PC-3 (cell line): ENCODE results near the gene EME2. TPM values are rescaled to one million over a fixed set of nuclear protein-coding genes. Genes with fewer than 3 reads are reported as not detected.

Source experiments
- ATAC-seq: fragments of 200-7000 bp; cut with Tn5 transposase; 2 replicates; pipeline ENCODE4 v1.9.1; 2020; ENCODE audit warnings: mild to moderate bottlenecking, moderate library complexity
- BruUV-seq: library from RNA; stranded (reverse); fragments of 400-500 nt; replicated peaks from 2 replicates; lab custom pipeline; 2021; lab: Mats Ljungman, UMichigan
- CTCF ChIA-PET: fragments of 300-600 bp; sonication (Branson Sonifier 250); formaldehyde crosslinking; loops from one replicate; lab custom pipeline; 2022; ENCODE audit warnings: antibody characterized with exemption; lab: Charles Lee
- POLR2A ChIA-PET: fragments of 300-600 bp; sonication (Branson Sonifier 250); formaldehyde crosslinking; loops from one replicate; lab custom pipeline; 2022; ENCODE audit warnings: antibody characterized with exemption; ENCODE audit not compliant: unreplicated experiment; lab: Charles Lee
- DNase-seq: peaks from one replicate; pipeline ENCODE4 v3.0.0-alpha.2; 2015
- H2AFZ ChIP-seq: fragments of 300-600 bp; sonication (generic); 2 replicates; pipeline ENCODE4 v1.6.0; 2016; ENCODE audit warnings: antibody characterized with exemption, low read length
- H3F3A ChIP-seq: fragments of 300-600 bp; sonication (generic); one replicate; pipeline ENCODE4 v1.6.0; 2017; ENCODE audit warnings: antibody characterized with exemption, low read length, control low read depth, mild to moderate bottlenecking; ENCODE audit not compliant: unreplicated experiment
- H3K27ac ChIP-seq: fragments of 300-600 bp; sonication (generic); 2 replicates; pipeline ENCODE4 v1.5.1; 2016; ENCODE audit warnings: mild to moderate bottlenecking, low read length
- H3K27me3 ChIP-seq: fragments of 300-600 bp; sonication (generic); 2 replicates; pipeline ENCODE4 v1.6.1; 2016; ENCODE audit warnings: low read length, mixed read lengths
- H3K36me3 ChIP-seq: fragments of 300-600 bp; sonication (generic); 2 replicates; pipeline ENCODE4 v1.6.1; 2016; ENCODE audit warnings: low read depth, mixed run types, low read length, mixed read lengths
- H3K4me1 ChIP-seq: fragments of 300-600 bp; sonication (generic); 2 replicates; pipeline ENCODE4 v1.5.1; 2016; ENCODE audit warnings: low read length; ENCODE audit not compliant: insufficient read depth
- H3K4me2 ChIP-seq: fragments of 300-600 bp; sonication (generic); 2 replicates; pipeline ENCODE4 v1.6.0; 2016; ENCODE audit warnings: low read length
- H3K4me3 ChIP-seq: fragments of 300-600 bp; sonication (generic); 2 replicates; pipeline ENCODE4 v1.5.1; 2016; ENCODE audit warnings: mild to moderate bottlenecking, low read length, mixed read lengths
- H3K79me2 ChIP-seq: fragments of 300-600 bp; sonication (generic); 2 replicates; pipeline ENCODE4 v1.6.1; 2017; ENCODE audit warnings: low read length, mixed read lengths
- H3K9ac ChIP-seq: fragments of 300-600 bp; sonication (generic); 2 replicates; pipeline ENCODE4 v1.6.0; 2016; ENCODE audit warnings: mild to moderate bottlenecking, low read length
- H3K9me2 ChIP-seq: fragments of 300-600 bp; sonication (generic); replicated peaks from 2 replicates; pipeline ENCODE4 v1.6.1; 2016; ENCODE audit warnings: mixed run types, low read length, mixed read lengths
- H3K9me3 ChIP-seq: fragments of 300-600 bp; sonication (generic); 2 replicates; pipeline ENCODE4 v1.6.1; 2016; ENCODE audit warnings: low read length, mixed read lengths
- H4K20me1 ChIP-seq: fragments of 300-600 bp; sonication (generic); 2 replicates; pipeline ENCODE4 v1.6.1; 2016; ENCODE audit warnings: low read length, mixed read lengths
- CTCF ChIP-seq: fragments of 300-600 bp; sonication (generic); conservative IDR thresholded peaks from 2 replicates; pipeline ENCODE4 v1.5.1; 2017; ENCODE audit warnings: antibody characterized with exemption, low read depth, mild to moderate bottlenecking, low read length
- EZH2 ChIP-seq: fragments of 300-600 bp; sonication (generic); IDR thresholded peaks from one replicate; pipeline ENCODE4 v1.6.1; 2017; ENCODE audit warnings: antibody characterized with exemption, mild to moderate bottlenecking, low read length; ENCODE audit not compliant: unreplicated experiment
- EZH2phosphoT487 ChIP-seq: fragments of 300-600 bp; sonication (generic); IDR thresholded peaks from 2 replicates; pipeline ENCODE4 v1.6.1; 2018; ENCODE audit warnings: mild to moderate bottlenecking, antibody characterized with exemption, low read length, borderline replicate concordance
- intact Hi-C: fragments of 100-400 bp; cut with micrococcal nuclease; formaldehyde crosslinking; loops from 2 replicates; pipeline ENCODE4 v1.9.0; 2023
- total RNA-seq: library from RNA; depleted of rRNA; stranded (reverse); fragments of >200 nt; gene quantifications from 2 replicates; pipeline ENCODE4 v1.2.3, GENCODE V29; 2014

EME2 gene
- total RNA-seq, 1 experiment from 2014 or later: 12.5 TPM

- intact Hi-C loops: loop anchor here (5.0 kb wide), 1 partner anchor 95 kb away; the partner anchor contains the start of gene JPT2
- no peaks in the 10 kb centered on the region for H3K36me3 ChIP-seq
- DNase-seq: no peak
- TF ChIP-seq EZH2 (no peak), EZH2phosphoT487 (no peak), CTCF (no peak)
- H3K9me3 ChIP-seq: no peaks in the 10 kb centered on the region
- peak overlapping the region; percentile 93 for H3K9ac ChIP-seq
- ChIA-PET POLR2A (interaction anchor here (1.2 kb wide), 1 partner anchor 11 kb away, joined by 14 read pairs; the partner anchor contains the start of genes NUBP2 and SPSB3), CTCF (no interaction called here)
- peak overlapping the region; percentile 86 for H3K4me3 ChIP-seq
- peaks cover 12% of the 10 kb centered on the region; the same call in 1 of the 2 replicates for H3K4me1 ChIP-seq
- TSS peak; percentile 77 for BruUV-seq
- H4K20me1 ChIP-seq: peaks cover 3% of the 10 kb centered on the region; the same call in 1 of the 2 replicates
- H3K27ac ChIP-seq: peak overlapping the region; percentile 65
- H3F3A ChIP-seq: no peaks in the 10 kb centered on the region
- no peak overlapping the region for H2AFZ ChIP-seq
- H3K27me3 ChIP-seq: no peaks in the 10 kb centered on the region
- no peaks in the 10 kb centered on the region for H3K9me2 ChIP-seq
- ATAC-seq: no peak
- peak overlapping the region; percentile 100 for H3K4me2 ChIP-seq
- H3K79me2 ChIP-seq: peaks cover 34% of the 10 kb centered on the region
Observed at GRCh38 chr16:1771864-1772361, 697 bp upstream of the EME2 start.

- ATAC-seq (peak; percentile 44), DNase-seq (peak; percentile 75)
- H3K4me2 ChIP-seq: peak within 1 kb of the TSS; percentile 100
- peak within 1 kb of the TSS; percentile 93 for H3K9ac ChIP-seq
- H3K27ac ChIP-seq: peak within 1 kb of the TSS; percentile 65
- peak within 1 kb of the TSS; percentile 64; the same call in 1 of the 2 replicates for H2AFZ ChIP-seq
- BruUV-seq: no TSS peak
- H4K20me1 ChIP-seq: peaks cover 3% of the 10 kb centered on the region; the same call in 1 of the 2 replicates
- H3K79me2 ChIP-seq: peaks cover 34% of the 10 kb centered on the region
- ChIA-PET CTCF (no interaction called here), POLR2A (interaction anchor here (0.6 to 1.2 kb wide), 2 partner anchors 9 to 212 kb away, joined by 3 to 14 read pairs; partner anchors contain the start of genes NUBP2 and SPSB3)
- H3K36me3 ChIP-seq: no peaks in the 10 kb centered on the region
- H3K27me3 ChIP-seq: no peaks in the 10 kb centered on the region
- H3K9me3 ChIP-seq: no peaks in the 10 kb centered on the region
- intact Hi-C loops: loop anchor here (5.0 kb wide), 1 partner anchor 96 kb away; the partner anchor contains the start of gene JPT2
- H3F3A ChIP-seq: no peaks in the 10 kb centered on the region
- H3K4me3 ChIP-seq: peak within 1 kb of the TSS; percentile 86
- no peaks in the 10 kb centered on the region for H3K9me2 ChIP-seq
- TF ChIP-seq CTCF: peak; percentile 63
- no peak for TF ChIP-seq EZH2
- H3K4me1 ChIP-seq: peaks cover 12% of the 10 kb centered on the region; the same call in 1 of the 2 replicates
Observed at GRCh38 chr16:1772908-1773702, 495 bp downstream of the EME2 start, which contains the start of gene MRPS34. Gene MRPS34 (minus strand): TSS chr16:1773134. CDS start chr16:1773119, 15 bp downstream.
